Peyer's patch (tissue), 4 donors: ENCODE measurements around the gene BPIFA2. TPM values are rescaled to one million over a fixed set of nuclear protein-coding genes. Genes with fewer than 3 reads are reported as not detected.

Experiments
- DNase-seq, 3 donors: peaks; one replicate each; pipeline ENCODE4 v3.0.0-alpha.2; 2017 to 2019
- H3K27ac ChIP-seq, 4 donors: fragments of 200-600 bp; sonication (generic); one replicate each; pipeline ENCODE4 v1.5.1; 2016 to 2019
- H3K27me3 ChIP-seq, 2 donors: fragments of 200-600 bp; sonication (generic); one replicate each; pipeline ENCODE4 v1.5.1; 2019
- H3K36me3 ChIP-seq, 3 donors: fragments of 200-600 bp; sonication (generic); one replicate each; pipeline ENCODE4 v1.5.1; 2016 to 2019
- H3K4me1 ChIP-seq, 4 donors: fragments of 200-600 bp; sonication (generic); one replicate each; pipeline ENCODE4 v1.5.1; 2016 to 2019
- H3K4me3 ChIP-seq, 4 donors: fragments of 200-600 bp; sonication (generic); 1 replicate in 3 of 4; 2 replicates in 1 of 4; pipeline ENCODE4 v1.5.1; 2016 to 2019; ENCODE audit warnings: mild to moderate bottlenecking in 1 of 4
- H3K9me3 ChIP-seq, 4 donors: fragments of 200-600 bp; sonication (generic); one replicate each; pipeline ENCODE4 v1.5.1; 2016 to 2019; ENCODE audit warnings: mild to moderate bottlenecking in 1 of 4
- CTCF ChIP-seq, 6 experiments: fragments of 450-650 bp in 4 of 6; fragments of 200-600 bp in 2 of 6; sonication (generic) in 1 of 6; IDR thresholded peaks; one replicate each; pipeline ENCODE4 v1.5.1; 2017 to 2019; ENCODE audit warnings: antibody characterized with exemption in 6 of 6, mild to moderate bottlenecking in 3 of 6, moderate library complexity in 1 of 6
- POLR2A ChIP-seq, 2 donors: fragments of 450-650 bp; IDR thresholded peaks; one replicate each; pipeline ENCODE4 v1.5.1; 2017; ENCODE audit warnings: antibody characterized with exemption in 2 of 2, mild to moderate bottlenecking in 2 of 2, moderate library complexity in 2 of 2
- total RNA-seq, 4 donors: library from RNA; depleted of rRNA; stranded (reverse); fragments of >200 nt; gene quantifications; one replicate each; pipeline ENCODE4 v1.1.0, GENCODE V29; 2016

BPIFA2 gene
- total RNA-seq, 4 donors from 2014 or later = not detected

DNA sequence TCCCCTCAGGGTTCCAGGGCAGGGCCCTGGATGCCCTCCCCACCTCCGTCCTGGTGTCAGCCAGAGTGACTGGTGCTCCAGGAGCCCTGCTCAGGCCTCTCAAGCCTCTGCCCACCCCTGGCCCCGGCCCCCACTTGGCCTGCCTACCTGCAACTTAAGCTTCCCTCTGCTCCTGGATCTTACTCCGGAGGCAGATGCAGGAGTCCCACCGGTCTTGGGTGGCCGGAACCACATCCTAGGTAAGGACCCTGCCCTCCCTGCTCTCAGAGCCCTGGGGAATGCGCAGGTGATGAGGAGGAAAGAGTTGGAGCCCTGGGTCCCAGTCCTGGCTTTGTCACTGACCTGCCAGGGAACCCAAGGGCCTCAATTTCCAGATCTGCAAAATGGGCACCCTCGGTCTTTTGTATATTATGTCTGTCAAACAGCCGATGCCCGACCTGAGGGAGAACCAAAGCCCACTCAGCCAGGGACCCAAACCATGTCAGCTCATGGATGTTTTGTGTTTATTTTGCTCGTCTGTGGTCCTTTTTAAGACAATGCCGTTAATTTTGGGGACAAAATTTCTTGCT, 34.5 kb upstream of the BPIFA2 start:
- Histone ChIP-seq H3K27me3 (no peaks in the 10 kb centered on the region), H3K27ac (no peak overlapping the region), H3K4me3 (no peak overlapping the region), H3K36me3 (no peaks in the 10 kb centered on the region), H3K4me1 (no peaks in the 10 kb centered on the region), H3K9me3 (no peaks in the 10 kb centered on the region)
- no peak for TF ChIP-seq CTCF (IDR thresholded peaks at IDR 0.05)
- TF ChIP-seq POLR2A (IDR thresholded peaks at IDR 0.05) = no peak
- DNase-seq = no peak

DNA sequence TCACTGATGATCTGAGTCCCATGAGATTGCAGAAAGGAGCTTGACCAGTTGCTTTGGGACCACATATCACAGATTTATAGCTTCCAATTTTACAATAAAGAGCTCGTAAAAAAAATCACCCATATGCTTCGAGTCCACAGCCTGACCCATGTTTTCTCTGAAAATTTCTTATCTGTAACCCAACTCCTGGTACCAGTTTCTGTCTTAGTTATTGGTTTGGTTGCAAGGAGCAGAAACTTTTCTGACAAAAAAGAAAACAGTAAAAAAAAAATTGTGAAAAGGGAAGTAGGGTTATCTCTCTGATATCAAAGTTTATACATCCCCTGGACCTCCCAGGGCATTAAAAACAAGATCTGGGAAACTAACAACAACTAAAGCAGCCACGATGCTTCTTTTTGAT, 30.8 kb upstream of the BPIFA2 start:
- TF ChIP-seq POLR2A (IDR thresholded peaks at IDR 0.05) = no peak
- Histone ChIP-seq H3K27ac (no peak overlapping the region), H3K27me3 (no peaks in the 10 kb centered on the region), H3K9me3 (no peaks in the 10 kb centered on the region), H3K36me3 (no peaks in the 10 kb centered on the region), H3K4me3 (no peak overlapping the region), H3K4me1 (no peaks in the 10 kb centered on the region)
- DNase-seq = no peak

DNA sequence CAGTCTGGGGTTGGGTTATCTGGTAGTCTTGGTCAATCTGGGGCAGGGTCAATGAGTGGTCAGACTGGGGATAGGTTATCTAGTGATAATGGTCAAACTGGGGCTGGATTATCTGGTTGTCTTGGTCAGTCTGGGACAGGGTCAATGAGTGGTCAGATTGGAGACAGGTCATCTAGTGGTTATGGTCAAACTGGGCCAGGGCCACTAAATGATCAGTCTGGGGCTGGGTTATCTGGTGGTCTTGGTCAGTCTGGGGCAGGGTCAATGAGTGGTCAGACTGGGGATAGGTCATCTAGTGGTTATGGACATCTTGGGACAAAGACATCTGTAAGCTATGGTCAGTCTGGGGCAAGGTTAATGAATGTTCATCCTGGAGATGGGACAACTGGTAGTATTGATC, 28.5 kb upstream of the BPIFA2 start:
- H3K4me1 ChIP-seq = no peaks in the 10 kb centered on the region
- no peak for TF ChIP-seq POLR2A (IDR thresholded peaks at IDR 0.05)
- TF ChIP-seq CTCF (IDR thresholded peaks at IDR 0.05) = no peak
- no peaks in the 10 kb centered on the region for H3K27me3 ChIP-seq
- no peak for DNase-seq
- H3K4me3 ChIP-seq = no peak overlapping the region
- H3K27ac ChIP-seq = no peak overlapping the region
- no peaks in the 10 kb centered on the region for H3K9me3 ChIP-seq
- no peaks in the 10 kb centered on the region for H3K36me3 ChIP-seq

GRCh38 chr20:33145521-33145920, 22.4 kb upstream of the BPIFA2 start:
- no peak for DNase-seq
- Histone ChIP-seq H3K27me3 (no peaks in the 10 kb centered on the region), H3K4me3 (no peak overlapping the region), H3K4me1 (no peaks in the 10 kb centered on the region), H3K27ac (no peak overlapping the region), H3K9me3 (no peaks in the 10 kb centered on the region), H3K36me3 (no peaks in the 10 kb centered on the region)
- TF ChIP-seq CTCF (IDR thresholded peaks at IDR 0.05) (no peak), POLR2A (IDR thresholded peaks at IDR 0.05) (no peak)

DNA sequence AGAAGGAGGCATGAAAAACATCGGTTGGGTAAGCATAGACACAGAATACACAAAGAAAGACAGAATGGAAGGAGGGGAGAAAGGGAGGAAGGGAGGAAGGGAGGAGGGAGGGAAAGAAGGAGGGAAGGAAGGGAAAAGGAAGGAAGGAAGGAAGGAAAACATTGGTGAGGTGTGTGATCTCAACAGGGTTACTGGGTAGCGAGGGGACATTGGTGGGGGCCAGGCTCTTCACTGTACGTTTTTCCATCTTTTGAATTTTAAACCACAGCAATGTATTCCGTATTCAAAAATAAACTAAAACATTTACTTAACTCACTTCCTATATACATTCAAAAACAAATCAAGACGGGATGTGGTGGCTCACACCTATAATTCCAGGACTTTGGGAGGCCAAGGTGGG, 20.7 kb upstream of the BPIFA2 start:
- Histone ChIP-seq H3K27me3 (no peaks in the 10 kb centered on the region), H3K4me3 (no peak overlapping the region), H3K27ac (no peak overlapping the region), H3K9me3 (no peaks in the 10 kb centered on the region), H3K36me3 (no peaks in the 10 kb centered on the region), H3K4me1 (no peaks in the 10 kb centered on the region)
- TF ChIP-seq CTCF (IDR thresholded peaks at IDR 0.05) (no peak), POLR2A (IDR thresholded peaks at IDR 0.05) (no peak)
- no peak for DNase-seq

DNA sequence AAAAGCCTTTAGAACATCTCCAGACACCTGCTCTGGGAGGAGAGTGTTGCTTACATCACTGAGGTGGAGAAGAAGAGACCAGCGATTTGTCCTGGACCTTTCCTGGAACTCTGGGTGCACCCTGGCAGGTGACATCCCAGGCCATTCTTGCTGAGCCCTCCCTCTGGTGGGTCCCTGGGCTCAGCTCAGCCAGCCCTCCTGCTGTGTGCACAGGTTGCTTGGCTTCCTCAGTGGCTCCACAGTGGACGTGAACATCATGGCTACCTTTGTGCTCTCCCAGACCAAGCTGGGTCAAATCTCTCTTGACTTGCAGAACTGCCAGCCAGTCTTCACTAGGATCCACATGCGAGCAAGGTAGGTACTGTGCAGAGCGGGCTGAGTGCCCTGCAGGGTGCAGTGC, 19.9 kb upstream of the BPIFA2 start:
- H3K4me1 ChIP-seq = no peaks in the 10 kb centered on the region
- no peak for DNase-seq
- H3K27me3 ChIP-seq = no peaks in the 10 kb centered on the region
- no peak overlapping the region for H3K4me3 ChIP-seq
- no peak overlapping the region for H3K27ac ChIP-seq
- H3K36me3 ChIP-seq = no peaks in the 10 kb centered on the region
- TF ChIP-seq POLR2A (IDR thresholded peaks at IDR 0.05) = no peak
- TF ChIP-seq CTCF (IDR thresholded peaks at IDR 0.05) = no peak
- no peaks in the 10 kb centered on the region for H3K9me3 ChIP-seq
